HG02610 (cell line): ENCODE results near the gene PHEX.

Experiments
- ATAC-seq: cut with Tn5 transposase; IDR thresholded peaks from one replicate; pipeline ENCODE4 v1.9.1; 2021; ENCODE audit warnings: mild to moderate bottlenecking, moderate library complexity; ENCODE audit not compliant: unreplicated experiment

The PHEX gene

GRCh38 chrX:22141047-22141730 lies 109.1 kb downstream of the PHEX start:
- ATAC-seq, result no peak

GRCh38 chrX:22147214-22147613 lies 115.1 kb downstream of the PHEX start:
- no peak for ATAC-seq

DNA sequence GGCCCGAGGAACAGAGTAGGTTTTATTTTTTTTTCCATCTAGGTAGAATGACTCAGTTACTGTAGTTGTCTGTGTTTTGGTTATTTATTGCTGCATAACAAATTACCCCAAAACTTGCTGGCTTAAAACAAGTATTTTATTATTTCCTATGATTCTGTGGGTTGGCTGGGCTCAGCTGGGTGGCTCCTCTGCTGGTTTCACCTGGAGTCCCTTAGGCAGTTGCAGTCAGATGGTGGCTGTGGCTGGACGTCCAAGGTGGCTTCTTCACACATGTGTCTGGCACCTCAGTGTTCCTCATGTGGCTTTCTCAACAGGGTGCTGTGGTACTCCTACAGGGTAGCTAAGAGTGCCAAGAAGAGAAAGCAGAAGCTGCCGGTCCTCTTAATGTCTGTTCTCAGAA lies 115.8 kb downstream of the PHEX start:
- ATAC-seq, result no peak

GRCh38 chrX:22148565-22148964 lies 116.4 kb downstream of the PHEX start:
- no peak for ATAC-seq

GRCh38 chrX:22150371-22150770 lies 118.2 kb downstream of the PHEX start:
- ATAC-seq, result no peak

GRCh38 chrX:22155126-22155525 lies 123.0 kb downstream of the PHEX start:
- no peak for ATAC-seq

DNA sequence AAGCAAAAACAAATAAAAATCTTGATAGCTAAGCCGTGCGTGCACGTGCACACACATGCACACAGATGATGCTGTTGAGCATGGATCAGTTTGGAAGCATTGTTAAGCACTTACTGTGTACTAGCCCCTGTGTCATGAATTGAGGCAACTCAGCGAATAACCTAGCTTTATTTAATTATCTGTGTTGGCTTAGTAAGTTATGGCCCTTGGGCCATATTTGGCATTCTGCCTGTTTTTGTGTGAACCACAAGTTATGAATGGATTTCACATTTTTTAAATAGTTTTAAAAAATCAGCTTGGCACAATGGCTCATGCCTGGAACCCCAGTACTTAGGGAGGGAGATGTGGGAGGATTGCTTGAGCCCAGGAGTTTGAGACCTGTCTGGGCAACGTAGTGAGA lies 126.9 kb downstream of the PHEX start:
- ATAC-seq, result no peak

DNA sequence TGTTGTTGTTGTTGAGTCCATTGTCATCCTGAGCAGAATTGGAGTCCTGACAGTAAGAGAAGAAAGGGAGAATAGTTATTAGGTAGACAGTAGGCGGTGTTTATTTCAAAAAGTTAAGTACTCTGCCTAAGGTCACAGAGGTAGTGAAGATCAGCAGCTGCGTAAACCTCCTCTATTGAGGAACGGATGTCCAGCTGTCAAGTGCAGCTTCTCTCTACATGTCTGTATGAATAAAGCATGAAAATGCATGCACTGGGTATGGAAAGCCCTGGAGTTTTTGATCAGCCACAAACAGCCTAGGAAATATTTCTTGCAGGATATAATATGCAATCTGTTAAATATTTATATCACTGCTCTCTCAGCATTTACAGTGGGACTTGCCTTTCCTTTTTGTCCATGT lies 131.2 kb downstream of the PHEX start:
- ATAC-seq, result no peak

DNA sequence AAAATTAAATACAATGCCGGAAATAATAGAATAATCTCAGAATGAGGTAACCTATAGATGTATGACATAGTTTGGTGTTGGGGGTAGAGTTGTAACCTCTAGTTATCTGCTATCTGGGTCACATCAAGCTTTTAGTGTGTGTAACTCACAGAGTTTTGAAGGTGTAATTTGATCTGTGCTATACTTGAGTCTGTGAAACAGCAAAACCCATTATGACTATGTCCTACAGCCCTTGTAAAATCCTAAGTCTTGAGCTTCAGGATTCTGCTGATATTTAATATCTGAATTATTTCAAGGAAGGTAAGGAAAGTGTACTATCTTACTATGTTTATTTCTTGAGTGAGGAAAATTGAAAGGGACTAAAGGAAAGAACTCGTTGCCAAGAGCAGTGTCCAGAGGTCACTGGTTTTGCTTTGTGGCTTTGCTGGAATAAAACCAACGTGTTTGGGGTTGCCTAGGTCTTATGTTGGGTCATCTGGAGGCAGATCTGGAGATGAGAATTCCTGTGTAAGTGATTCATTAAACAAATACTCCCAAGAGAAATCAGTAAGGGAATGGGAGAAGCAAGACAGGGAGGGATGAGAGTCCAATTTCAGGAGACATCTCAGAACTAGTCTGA lies 132.8 kb downstream of the PHEX start:
- no peak for ATAC-seq

GRCh38 chrX:22165732-22166457 lies 133.8 kb downstream of the PHEX start:
- ATAC-seq, result no peak

DNA sequence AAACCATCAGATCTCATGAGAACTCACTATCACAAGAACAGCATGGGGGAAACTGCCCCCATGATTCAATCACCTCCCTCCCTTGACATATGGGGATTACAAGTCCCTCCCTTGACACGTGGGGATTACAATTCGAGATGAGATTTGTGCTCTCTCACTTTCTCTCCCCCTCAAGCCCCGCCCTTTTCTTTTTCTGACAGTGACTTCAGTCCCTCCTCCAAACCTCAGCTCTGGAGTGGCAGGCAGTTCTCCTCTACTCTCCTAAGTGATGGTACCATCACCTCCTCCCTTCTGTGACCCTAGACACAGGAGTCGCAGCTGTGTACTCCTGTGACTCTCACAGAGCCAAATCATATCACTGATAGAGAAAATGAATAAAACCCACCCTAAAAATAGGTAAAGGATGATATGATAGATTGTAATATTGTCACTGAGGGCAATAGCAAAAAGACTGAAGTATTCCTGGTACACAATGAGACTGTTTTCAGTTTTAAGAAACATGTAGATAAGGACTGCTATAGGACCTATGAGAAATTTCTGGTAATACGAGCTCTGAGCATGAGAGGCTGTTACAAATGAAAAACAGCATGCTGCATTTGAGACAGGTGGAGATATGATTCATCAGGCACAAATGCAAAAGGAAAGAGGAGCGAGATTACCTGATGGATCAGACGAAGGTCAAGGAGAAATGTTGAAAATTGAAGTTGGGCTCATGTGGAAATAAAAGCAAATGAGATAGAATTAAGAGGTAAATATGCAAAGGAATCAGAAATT lies 139.3 kb downstream of the PHEX start:
- ATAC-seq, result no peak

- no peak for ATAC-seq
Observed at GRCh38 chrX:22173966-22174365, 141.8 kb downstream of the PHEX start.

GRCh38 chrX:22177950-22178515 lies 145.9 kb downstream of the PHEX start:
- no peak for ATAC-seq

DNA sequence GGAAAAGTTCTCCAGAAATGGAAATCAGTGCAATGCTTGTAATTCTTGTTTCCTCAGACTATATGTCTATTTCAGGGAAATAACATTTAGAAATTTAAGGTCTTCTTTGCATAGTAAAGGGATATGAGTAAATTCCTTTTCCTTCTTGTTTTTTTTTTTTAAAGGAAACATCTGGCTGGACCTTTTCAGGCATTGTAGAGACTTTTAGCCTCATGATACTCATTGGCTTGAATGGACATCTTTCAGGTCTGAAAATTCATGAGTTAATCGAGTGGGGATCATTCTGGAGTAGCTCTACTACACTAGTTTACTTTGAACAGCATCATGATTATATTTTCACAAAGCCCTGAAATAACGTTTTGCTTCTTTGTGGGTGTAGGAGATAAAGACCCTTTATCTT lies 152.0 kb downstream of the PHEX start:
- ATAC-seq, result no peak

- ATAC-seq, result no peak
Observed at GRCh38 chrX:22186165-22186564, 154.0 kb downstream of the PHEX start.

DNA sequence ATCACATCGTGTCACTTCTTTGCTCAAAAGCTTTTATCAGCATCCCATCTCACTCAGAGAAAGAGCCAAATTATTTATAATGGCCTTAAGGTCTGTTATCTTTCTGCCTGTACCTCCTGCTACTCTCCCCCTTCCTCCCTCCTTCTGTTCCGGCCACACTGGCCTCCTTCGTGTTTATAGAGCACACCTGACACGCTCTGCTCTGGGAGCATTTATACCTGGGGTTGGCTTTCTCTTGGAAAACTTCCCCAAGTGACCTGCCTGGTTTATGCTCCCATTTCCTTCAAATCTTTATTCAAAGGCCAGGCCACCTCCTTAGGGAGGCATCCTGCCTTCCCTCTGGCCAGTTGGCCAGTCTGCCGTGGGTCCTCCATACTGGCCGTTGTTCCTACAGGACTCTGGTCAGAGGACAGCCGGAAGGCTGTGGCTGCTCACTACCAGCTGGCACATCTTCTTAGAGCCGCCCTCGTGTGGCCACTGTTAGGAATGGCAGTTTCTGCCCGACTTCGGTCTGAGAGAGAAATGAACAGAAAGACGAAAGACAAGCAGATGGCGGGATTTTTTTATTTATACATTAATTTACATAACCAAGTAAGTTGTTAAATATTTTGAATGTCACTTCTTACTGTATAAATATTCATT lies 160.4 kb downstream of the PHEX start:
- peak; percentile 83 for ATAC-seq

GRCh38 chrX:22193851-22194659 lies 161.9 kb downstream of the PHEX start:
- no peak for ATAC-seq

- ATAC-seq, result no peak
Observed at GRCh38 chrX:22194660-22194945, 162.5 kb downstream of the PHEX start.

DNA sequence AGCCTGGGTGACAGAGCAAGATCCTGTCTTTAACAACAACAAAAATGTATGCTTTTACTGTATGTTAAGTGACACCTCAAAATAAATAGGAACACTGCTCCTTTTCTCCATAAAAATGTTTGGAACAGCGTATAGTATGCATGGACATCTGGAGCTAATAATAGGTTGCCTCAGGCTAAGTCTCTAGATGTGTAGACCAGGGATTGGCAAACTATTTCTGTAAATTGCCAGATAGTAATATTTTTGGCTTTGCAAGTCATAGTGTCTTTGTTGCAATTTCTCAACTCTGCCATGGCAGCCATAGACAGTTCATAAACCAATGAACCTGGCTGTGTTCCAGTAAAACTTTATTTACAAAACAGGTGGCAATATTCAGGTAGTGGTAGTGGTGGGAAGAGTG lies 164.0 kb downstream of the PHEX start:
- ATAC-seq, result no peak

DNA sequence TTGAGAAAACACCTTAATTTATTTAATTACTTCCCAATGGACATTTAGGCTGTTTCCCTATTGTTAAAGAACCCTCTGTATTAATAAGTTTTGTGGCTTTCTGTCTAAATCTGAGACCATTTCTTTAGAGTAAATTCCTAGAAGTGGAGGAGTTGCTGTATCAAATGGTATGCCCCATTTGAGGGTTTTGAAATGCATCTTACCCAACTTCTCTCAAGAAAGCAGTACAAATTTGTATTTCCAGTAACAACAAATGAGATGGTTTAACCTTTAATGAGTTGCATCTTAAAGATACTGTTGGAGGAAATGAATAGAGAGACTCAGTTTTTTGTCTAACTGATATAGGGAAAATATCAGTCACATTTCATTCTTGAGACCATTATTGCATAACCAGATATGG lies 170.1 kb downstream of the PHEX start:
- ATAC-seq, result no peak
